Endometrium (tissue), 2 donors: ENCODE measurements around the gene GPR137B.

Experiments used
- FAIRE-seq: peaks from 2 replicates; lab custom pipeline; 2012; peaks lifted over from hg19 to GRCh38; lab: Jason Lieb, UNC
- donor health status: control.
- donor health status: control.

Gene GPR137B

DNA sequence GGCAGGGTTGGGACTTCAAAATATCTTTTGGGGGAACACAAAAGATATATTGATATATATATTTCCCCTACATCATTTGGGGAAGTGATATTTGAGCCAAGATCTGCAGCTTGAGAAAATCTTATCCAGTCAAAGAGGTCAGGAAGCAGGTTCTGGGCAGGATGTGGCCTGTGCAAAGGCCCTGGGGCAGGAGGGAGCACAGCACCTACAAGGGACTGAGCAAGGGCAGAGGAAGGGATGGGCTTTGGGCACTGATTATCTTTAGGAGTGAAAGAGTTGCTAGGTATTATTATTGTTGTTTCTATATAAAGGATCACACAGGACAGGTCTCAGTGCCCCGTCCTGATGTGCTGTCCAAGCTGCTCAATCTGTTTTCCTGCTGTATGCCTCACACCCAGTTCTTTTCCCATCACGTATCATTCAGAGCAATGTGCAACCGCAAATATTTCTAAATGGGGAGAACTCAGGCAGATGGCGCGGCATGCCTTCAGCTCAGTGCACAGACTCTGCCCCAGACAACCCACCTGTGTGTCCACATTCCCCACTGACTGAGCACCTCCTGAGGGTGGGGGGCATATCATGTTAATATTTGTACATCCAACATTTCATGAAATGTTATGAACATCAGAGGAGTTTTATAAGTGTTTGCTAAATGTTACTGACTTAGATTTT is 28.1 kb upstream of the GPR137B start:
- FAIRE-seq = no peak

DNA sequence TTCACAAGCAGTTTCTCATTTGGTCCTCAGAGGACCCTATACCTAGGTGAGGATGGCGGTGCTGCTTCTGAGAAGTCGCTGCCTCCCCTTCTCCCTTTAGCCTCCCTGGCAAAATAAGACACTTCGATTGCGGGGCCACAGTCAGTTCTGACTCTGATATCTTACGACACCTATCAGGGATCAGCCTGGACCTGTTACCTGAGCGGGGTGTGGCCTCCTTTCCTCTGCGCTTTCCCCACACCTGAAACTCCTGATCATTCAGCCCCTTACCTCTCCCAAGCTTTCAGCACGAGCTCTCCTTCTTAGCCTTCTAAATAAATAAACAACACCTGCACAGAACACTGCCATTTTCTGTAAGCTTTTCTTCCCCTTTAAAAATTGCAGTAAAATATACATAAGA is 24.6 kb upstream of the GPR137B start:
- FAIRE-seq = no peak

DNA sequence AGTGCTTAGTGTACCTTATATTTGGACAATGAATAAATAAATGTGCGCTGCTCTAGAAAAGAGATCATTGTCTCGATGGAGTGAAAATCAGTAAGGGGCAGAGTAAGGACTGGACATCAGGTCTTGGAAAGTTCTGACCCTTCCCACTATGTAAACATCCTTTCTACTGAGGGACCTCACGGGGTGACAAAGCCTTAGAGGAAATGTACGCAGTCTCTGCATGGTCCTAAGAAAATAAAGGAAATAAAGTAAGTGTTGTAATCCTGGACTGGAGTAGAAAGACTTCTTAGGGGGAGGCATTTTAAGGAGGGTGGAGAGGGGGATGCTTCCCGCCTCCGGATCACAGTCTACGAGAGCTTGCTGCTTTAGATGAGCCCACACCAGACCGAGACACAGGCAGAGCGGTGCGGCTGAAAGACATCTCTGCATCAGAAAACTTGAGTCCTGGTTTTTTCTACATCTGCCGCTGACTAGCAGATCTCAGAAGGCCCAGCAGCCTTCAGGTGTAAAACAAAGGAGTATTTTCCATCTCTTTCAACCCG is 22.3 kb upstream of the GPR137B start:
- FAIRE-seq = no peak

DNA sequence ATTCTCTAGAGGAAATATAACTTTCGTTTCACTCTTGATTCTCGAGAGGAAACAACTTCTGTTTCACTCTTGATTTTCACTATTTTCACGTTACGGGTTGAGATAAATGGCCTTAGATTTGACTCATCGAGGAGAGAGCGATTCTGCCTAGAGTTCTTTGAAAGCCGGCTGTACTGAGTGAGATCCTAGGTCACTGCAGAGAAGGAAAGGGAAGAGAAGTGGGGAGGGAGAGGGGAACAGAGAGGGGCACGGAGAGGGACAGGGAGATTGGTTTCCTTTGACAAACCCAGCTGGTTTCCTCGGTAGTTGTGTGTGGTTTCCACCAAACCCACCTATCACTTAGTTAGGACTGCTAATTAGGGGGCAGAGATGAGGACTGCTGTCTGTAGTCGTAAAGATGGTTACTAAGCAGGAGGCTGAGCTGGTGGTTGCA is 21.6 kb upstream of the GPR137B start:
- no peak for FAIRE-seq

DNA sequence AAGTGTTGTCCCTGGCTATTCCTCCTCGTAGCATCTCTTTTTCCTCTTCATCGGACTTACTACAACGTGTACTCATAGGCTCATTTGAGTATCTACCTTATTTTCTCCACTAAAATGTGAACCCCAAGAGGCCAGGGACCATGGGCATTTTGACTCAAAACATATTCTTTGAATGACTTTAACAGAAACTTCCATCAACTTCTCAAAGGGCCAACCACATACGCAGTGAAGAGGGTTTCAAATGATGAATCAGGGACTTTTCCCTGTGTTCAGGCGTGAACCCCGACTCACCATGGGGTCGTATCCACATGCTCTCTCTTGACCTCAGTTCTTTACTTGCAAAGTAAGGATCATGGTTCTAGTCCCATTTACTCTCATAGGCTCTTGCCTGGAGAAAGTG is 20.2 kb upstream of the GPR137B start:
- FAIRE-seq = no peak

DNA sequence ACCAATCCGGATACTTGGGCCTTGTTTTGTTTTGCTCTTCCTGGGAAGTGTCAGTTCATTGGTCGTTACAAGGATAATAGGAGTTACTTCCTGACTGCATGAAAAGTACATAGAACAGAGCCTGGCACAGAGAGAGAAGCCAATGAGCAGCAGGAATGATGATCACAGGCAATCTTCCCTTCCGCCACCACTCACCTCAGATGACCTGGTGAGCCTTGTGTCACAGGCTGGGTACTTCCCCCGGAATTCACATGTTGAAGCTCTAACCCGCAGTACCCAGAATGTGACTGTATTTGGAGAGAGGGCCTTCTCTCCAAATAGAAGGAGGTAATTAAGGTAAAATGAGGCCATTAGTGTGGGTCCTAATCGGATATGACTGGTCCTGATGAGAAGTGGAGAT is 18.8 kb upstream of the GPR137B start:
- no peak for FAIRE-seq

DNA sequence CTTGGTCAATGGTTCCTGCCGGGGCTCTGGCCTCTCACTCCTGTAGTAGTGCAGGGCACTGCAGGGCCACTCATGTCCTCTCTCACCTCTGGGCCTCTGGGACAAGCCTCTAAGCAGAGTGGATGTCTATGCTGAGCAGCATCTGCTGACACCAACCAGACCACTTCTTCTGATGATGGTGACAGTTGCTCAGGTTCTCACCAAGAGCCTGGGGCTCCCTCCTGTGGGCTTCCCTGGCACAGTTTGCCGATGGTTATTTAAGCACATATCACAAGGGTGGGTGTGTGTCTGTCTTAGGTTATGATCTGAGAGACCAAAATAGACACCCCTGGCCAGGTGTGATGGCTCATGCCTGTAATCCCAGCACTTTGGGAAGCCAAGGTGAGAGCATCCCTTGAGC is 17.4 kb upstream of the GPR137B start:
- FAIRE-seq = no peak

DNA sequence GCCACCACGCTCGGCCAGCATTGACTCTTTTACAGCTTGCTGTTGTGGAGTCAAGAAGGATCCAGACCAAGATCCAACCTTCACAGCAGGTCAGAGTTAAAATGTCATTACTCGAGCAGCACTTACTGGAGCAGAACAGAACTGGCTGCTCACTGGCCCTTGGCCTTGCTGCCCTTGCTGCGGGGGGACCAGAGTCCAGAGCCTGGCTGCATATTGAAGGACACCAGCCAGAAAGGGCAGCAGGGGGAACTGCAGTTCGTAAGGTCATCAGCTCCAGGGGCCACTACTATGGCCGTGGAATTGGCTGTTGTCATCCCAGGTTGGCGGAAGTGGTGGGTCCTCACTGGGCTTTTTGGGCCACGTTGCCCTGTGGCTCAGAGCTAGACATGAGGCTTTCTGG is 15.3 kb upstream of the GPR137B start:
- no peak for FAIRE-seq

DNA sequence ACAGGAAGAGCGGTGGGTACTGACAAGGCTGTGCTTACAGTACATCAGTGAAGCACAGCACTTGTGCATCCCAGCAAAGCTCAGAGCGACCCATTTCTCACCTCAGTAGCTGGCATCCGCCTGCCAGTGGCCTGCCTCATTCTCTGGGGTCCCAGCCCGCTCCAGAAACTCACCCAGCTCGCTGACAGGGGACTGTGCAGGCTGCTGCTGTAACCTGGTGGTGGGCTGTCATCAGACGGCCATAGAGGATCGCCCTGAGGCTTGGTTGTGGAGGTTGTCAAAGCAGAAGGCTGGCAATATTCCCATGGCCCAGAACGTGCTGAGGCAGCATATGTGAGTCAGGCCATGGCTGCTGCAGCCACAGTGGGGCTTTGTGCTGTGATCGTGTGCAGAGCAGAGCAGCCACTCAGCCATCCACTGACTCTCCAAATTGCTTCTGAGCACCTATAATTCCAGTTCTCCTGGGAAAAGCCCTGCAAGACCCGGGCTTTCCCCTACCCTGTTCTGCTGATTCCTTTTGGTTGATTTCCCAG is 13.6 kb upstream of the GPR137B start:
- FAIRE-seq = no peak

DNA sequence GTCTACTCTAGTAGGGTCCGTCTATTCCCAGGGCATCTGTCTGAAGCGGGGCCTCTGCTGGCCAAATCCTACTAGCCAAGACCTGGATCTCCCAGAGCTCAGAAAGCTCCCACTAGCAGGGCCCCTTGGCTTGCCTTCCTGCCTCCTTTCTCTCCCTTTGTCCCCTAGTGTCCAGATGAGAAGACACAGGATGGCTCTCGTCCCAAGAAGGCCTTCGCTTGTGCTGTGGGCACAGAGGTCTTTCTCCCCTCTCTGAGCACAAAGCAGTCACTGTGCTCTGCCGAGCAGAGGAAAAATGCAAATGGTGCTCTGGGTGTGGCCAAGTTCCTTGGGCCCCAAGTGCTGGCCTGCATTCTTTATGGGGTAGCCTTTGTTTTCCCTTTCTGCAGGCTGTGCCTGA is 13.0 kb upstream of the GPR137B start:
- no peak for FAIRE-seq

DNA sequence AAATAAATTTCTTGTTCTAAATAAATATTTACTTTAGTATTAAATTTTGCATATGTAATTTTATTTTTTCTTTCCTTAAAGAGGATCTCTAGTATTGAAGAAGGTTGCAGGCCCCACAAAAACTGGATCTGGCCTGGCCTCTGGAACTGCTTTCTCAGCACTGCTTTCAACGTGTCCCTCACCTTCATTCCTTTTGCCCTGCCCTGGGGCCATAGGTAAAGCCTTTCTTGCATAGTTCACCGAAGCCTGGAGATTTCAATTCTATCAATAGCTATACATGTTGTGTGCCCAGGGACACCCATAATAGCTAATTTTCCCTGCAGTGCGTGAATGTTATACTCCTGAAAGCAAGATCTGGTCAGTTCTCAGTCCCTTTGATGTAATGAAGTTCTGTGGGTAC is 12.0 kb upstream of the GPR137B start:
- no peak for FAIRE-seq

DNA sequence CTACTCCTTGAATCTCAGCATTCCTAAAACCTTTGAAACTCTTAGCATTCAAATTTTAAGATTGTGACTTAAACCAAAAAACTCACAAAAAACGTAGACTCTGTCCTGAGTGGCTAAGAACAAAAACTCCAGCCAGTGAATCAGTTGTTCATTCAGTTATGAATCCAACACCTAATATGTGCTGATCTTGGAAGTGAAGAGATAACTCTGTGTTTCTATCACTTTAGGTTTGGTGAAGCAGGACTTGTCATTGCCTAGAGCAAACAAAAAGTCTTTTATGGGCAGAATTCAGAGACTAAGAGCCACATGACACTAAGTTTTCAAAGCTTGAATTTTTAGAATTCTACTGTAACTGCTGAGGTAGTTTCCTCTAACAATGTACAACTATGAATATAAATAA is 10.4 kb upstream of the GPR137B start:
- no peak for FAIRE-seq

DNA sequence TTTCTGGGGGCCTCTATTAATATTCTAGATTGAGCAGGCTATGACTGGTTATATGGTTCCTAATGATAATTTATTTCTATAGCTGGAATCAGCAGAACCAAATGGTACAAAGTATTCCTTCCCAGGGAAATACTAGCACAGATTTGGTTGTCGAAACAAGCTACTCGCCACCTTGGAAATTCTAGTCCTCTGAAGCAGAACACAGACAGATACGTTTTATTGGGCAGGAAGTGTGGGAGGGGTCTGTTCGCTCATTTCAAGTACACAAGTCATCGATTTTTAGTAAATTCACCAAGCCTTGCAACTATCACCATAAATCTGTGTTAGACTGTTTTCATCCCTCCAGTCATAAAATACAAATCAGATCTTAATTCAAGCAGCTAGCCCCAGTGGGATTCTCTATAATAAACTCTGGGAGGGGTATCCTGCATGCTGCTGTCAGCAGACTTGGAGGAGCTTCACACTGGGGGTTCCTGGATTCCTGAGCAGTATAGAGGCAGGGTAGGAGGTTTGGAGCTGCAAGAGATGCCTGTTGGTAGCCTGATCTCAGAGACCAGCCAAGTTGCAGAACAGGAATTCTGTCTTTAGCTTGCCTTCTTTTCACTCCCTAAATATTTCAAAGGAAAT is 9.8 kb upstream of the GPR137B start:
- FAIRE-seq = no peak

DNA sequence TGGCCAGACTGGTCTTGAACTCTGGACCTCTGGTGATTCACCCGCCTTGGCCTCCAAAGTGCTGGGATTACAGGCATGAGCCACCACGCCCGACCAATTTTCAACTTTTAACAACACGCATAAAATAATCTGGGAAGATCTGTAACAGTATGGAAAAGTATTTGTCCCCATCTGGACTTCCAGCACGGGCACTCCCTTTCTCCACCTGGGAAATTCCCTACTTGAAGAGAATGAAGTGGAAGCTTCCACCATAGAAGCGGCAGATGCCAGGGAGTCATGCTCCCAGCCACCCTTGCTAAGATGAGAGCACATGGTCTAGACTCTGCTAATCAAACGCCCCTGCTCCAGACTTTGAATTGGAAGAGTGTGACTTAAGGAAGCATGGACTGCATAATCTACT is 9.0 kb upstream of the GPR137B start:
- no peak for FAIRE-seq

DNA sequence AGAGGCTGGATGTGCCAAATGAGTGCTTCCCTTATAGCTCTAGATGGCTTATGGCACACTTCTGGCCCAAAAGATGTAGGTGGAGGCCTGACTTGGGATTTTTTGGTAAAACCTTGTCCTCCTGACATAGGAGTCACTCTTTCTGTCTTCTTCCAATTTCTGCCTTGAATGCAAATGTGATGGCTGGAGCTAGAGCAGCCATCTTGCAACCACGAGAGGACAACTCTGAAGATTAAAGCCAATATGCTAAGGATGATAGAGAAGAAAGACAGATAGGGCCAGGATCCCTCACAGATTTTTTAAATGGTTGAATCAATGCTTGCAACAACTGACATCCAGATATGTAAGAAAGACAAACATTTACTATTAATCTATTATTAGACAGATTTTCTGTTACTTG is 8.5 kb upstream of the GPR137B start:
- FAIRE-seq = no peak

DNA sequence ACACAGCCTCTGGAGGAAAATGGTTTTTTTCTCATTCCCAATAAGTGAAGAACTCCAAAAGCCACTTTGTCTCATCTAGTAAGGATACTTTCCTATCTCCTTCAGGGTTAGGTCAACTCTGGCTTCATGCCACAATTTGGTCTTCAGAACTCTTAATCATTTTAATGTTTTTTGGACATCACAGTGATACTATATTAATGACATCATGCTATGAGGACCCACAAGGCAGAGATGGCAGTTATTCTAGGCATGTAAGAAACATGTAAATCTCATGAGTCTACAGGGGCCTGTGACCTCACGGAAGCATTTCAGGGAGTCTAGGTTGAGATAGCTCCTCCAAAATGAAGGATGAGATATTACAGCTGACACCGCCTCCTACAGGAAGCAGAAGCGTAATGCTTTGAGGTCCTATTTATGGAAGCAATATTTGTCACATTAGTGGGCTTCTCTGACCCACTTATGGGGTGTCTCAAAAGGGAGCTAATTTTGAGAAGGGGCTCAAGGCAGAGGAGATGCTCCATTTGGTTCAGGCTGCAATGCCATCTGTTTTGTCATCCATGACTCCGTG is 5.0 kb upstream of the GPR137B start:
- FAIRE-seq = no peak

DNA sequence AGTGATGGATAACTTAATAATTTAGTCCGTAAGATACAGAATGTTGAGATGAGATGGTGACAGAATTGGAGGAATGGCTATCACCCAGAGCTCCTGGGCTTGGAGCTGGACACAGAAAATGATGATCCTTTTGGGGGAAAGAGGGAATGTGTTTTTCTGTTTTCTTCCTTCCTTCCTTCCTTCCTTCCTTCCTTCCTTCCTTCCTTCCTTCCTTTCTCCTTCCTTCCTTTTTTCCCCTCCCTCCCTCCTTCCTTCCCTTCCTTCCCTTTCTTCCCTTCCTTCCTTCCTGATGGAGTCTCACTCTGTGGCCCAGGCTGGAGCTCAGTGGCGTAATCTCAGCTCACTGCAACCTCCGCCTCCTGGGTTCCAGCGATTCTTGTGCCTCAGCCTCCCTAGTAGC is 2.8 kb upstream of the GPR137B start:
- FAIRE-seq = no peak

DNA sequence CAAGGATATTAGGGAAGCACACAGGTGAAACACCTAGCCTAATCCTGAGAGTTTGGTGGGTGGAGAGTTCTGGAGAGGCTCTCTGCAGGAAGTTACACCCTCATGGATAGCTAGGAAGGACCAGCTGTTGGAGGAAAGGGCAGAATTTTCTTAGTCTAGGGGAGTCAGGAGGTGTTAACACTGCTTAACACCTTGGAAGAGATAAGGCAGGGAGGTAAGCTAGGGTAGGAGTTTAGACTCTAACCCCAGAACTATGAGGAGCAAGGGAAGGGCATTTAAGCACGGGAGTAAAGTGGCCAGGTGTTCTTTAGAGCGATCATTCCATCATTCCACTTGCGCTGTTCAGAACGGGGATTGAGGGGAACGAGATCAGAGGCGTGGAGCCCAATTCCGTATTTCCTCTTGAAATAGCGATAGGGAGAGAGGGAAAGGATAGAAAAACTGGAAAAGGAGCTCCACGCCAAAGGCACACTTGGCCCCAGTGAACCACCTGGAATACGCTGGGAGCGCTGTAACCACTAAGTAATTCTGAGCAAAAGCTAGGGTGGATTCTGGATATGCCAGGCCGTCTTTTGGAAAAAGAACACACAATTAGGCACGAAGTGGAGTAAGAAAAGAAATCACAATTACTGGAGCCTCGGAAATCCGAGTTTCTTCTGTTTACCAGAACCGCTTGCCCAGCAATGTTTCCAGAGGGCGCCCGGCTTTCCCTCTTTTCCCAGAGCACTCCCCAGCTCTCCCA is 1.5 kb upstream of the GPR137B start:
- no peak for FAIRE-seq

DNA sequence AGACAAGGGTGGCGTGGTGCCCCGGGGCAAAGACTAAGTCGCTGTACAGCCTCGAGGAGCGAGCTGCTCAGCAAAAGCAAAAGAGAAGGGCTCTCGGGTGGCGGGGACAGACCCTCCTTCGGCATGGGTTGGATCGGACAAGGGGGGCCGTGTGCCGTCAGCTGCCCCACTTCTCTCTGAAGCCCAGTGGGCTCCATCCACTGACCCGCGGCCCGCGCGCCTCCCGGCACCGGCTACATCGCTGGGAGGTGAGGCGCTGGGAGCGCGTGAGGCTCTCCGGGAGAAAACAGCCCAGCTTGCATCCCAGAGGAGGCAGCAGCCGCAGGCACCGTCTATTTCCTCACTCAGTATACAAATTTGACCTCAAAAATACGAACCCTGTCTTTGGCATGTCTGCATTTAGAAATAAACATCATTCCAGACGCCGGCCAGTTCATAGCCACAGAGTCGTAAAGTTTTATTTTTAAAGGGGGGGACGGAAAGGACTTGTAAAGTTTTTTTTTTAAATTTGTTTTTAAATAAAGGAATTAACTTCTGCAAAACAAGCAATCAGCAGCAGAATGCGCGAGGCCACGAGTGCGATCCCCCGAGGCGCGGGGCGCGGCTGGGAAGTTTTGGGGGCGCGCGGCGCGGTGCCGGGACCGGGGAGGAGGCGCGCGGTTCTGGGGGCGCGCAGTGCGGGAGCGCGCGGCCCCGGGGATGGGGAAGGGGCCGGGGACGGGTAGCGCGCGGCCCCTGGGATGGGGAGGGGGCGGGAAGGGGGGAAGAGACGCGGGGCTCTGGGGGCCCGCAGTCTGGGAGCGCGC is 689 bp upstream of the GPR137B start:
- FAIRE-seq = peak; percentile 83

DNA sequence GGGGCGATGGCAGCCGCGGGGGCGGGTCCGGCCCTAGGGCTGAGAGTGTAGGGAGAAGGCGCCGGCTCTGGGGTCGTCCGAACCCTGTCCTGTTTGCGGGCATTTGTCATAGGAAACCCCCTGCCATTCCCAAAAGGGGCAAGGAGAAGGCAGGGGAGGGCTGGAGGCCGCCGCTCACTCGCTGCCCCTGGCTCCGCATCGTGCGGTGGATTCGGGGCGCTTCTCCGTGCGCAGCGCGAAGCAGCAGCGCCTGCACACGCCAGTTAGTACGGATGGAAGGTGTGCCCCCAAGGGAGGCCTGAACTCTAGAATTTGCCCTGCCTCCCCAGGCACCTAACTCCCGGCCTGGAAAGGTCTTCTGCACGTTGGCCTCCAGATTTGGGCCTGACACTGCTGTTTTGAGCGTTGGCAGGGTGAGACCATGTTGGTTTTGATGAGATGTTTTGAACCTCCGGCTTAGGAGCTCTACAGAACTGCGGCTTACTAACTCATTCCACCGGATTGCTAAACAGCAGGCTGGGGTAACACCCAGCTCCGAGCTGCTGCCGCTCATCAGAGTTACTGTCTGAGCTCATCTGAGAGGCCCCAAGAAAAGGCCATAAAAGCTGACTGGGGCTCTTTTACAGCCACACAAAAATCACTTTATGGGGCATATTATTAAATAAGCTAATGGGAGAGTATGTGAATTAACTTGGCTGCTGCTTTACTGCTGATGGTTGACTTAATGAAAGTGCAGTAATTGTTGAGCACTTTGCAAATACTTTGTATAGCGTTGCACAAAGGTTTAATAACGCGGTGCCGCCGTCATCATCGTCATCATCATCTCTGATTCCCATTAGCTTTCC is 987 bp downstream of the GPR137B start:
- no peak for FAIRE-seq

DNA sequence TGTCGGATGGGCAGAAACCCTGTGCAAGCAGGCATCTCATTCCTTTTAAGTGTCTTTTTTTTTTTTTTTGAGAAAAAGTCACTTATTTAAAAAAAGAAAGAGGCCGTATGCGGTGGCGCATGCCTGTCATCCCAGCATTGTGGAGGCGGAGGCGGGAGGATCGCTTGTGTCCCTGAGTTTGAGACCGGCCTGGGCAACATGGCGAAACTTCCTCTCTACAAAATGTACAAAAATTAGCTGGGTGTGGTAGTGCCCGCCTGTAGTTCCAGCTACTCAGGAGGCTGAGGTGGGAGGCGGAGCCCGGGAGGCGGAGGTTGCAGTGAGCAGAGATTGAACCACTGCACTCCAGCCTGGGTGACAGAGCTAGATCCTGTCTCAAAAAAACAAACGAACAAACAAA is 1.7 kb downstream of the GPR137B start:
- no peak for FAIRE-seq
